ENCODE measurements around the gene ZNF93. TPM values are rescaled to one million over a fixed set of nuclear protein-coding genes. Genes with fewer than 3 reads are reported as not detected.

The ZNF93 gene
- total RNA-seq, 1 experiment from 2014 or later: 47.4 TPM

DNA sequence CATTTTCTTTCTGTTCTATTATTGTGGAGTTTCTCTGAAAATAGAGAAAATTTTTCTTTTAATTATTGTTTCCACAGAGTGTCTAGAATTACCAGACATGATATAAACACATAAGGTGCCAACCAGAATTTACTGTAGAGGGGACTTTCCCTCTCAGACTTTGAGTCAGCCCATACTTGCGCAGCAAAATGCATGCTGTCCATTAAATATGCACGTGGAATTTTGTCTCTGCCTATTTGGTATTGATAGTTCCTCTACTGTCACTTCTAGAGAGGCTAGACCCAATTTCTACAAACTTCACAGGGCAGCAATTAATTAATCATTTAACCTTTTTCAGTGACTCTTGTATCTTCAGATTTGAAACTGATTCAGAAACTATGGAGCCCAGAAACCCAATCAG lies 8.9 kb downstream of the ZNF93 start (continued):
- no peak for TF ChIP-seq ZNF671 (CRISPR knock-in tag; IDR thresholded peaks at IDR 0.05)
- TF ChIP-seq TP53 (CRISPR knock-in tag; IDR thresholded peaks at IDR 0.05): no peak
- no peak for TF ChIP-seq ZBTB21 (CRISPR knock-in tag; IDR thresholded peaks at IDR 0.05; ENCODE audit: borderline replicate concordance)
- TF ChIP-seq, protein P1, sequence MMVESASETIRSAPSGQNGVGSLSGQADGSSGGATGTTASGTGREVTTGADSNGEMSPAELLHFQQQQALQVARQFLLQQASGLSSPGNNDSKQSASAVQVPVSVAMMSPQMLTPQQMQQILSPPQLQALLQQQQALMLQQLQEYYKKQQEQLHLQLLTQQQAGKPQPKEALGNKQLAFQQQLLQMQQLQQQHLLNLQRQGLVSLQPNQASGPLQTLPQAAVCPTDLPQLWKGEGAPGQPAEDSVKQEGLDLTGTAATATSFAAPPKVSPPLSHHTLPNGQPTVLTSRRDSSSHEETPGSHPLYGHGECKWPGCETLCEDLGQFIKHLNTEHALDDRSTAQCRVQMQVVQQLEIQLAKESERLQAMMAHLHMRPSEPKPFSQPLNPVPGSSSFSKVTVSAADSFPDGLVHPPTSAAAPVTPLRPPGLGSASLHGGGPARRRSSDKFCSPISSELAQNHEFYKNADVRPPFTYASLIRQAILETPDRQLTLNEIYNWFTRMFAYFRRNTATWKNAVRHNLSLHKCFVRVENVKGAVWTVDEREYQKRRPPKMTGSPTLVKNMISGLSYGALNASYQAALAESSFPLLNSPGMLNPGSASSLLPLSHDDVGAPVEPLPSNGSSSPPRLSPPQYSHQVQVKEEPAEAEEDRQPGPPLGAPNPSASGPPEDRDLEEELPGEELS (CRISPR knock-in tag; IDR thresholded peaks at IDR 0.05): no peak
- TF ChIP-seq OVOL2 (CRISPR knock-in tag; IDR thresholded peaks at IDR 0.05; ENCODE audit: borderline replicate concordance): no peak

DNA sequence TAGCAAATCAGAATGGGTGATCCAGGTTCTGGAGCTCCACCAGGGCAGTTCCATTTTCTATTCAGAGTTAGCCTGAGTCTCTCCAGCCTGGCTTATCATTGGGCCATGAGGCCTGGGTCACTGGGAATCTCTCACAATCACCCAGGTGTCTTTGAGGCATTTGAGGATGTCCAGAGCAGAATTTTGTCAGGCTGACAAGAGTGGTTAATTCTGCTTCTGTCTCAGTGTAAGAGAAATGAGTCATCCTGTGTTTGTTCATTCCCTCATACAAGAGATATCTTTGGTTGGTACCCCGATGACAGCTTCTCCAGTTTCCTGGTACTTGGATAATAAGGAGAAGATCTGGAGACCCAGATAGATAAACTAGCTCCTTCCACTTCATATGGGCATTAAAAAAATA lies 10.4 kb downstream of the ZNF93 start:
- no peak for DNase-seq (ENCODE audit: low spot score)
- H3K4me1 Mint-ChIP-seq: peaks cover 34% of the 10 kb centered on the region
- no peaks in the 10 kb centered on the region for H3K27me3 Mint-ChIP-seq (ENCODE audit: low read depth)
- no peak for ATAC-seq
- H3K4me3 Mint-ChIP-seq: no peak overlapping the region
- H3K36me3 Mint-ChIP-seq: peaks cover 41% of the 10 kb centered on the region
- H3K9me3 Mint-ChIP-seq: no peaks in the 10 kb centered on the region
- peak overlapping the region; percentile 80; the same call in 1 of the 2 replicates for H3K27ac Mint-ChIP-seq
- ChIA-PET CTCF (no interaction called here), POLR2A (interaction anchor here (1.0 to 4.0 kb wide), 2 partner anchors 8 to 10 kb away, joined by 4 to 25 read pairs; partner anchors contain the start of gene ZNF93)
- TF ChIP-seq, protein P2, sequence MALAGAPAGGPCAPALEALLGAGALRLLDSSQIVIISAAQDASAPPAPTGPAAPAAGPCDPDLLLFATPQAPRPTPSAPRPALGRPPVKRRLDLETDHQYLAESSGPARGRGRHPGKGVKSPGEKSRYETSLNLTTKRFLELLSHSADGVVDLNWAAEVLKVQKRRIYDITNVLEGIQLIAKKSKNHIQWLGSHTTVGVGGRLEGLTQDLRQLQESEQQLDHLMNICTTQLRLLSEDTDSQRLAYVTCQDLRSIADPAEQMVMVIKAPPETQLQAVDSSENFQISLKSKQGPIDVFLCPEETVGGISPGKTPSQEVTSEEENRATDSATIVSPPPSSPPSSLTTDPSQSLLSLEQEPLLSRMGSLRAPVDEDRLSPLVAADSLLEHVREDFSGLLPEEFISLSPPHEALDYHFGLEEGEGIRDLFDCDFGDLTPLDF (CRISPR knock-in tag; IDR thresholded peaks at IDR 0.05): no peak
- no peak for TF ChIP-seq TEAD1 (CRISPR knock-in tag; IDR thresholded peaks at IDR 0.05)
- no peak for TF ChIP-seq NFATC4 (CRISPR knock-in tag; IDR thresholded peaks at IDR 0.05)

DNA sequence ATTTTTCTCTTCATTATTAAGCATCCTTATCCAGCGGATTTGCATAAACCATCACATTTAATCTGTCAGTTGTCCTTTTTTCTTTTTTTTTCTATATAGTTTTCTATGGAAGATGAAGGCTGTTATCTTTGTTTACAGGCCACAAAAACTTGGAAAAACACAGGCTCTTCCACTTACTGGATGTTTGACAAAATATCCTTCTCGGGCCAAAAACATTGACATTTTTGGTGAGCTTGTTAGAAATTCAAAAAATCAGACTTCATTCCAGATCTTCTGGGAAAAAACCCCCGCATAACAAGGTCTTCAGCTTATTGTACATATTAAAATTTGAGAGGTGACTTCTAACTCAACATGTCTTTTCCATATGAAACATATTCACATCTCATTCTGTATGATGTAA lies 13.8 kb downstream of the ZNF93 start:
- Mint-ChIP-seq H3K9me3 (peaks cover 5% of the 10 kb centered on the region), H3K27ac (no peak overlapping the region), H3K36me3 (peaks cover 62% of the 10 kb centered on the region), H3K4me1 (peaks cover 19% of the 10 kb centered on the region), H3K27me3 (ENCODE audit: low read depth) (no peaks in the 10 kb centered on the region), H3K4me3 (no peak overlapping the region)
- TF ChIP-seq, protein P3, sequence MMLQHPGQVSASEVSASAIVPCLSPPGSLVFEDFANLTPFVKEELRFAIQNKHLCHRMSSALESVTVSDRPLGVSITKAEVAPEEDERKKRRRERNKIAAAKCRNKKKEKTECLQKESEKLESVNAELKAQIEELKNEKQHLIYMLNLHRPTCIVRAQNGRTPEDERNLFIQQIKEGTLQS (CRISPR knock-in tag; conservative IDR thresholded peaks at IDR 0.05): no peak
- TF ChIP-seq NFYB (CRISPR knock-in tag; conservative IDR thresholded peaks at IDR 0.05; ENCODE audit: low read depth): no peak
- TF ChIP-seq, protein P4, sequence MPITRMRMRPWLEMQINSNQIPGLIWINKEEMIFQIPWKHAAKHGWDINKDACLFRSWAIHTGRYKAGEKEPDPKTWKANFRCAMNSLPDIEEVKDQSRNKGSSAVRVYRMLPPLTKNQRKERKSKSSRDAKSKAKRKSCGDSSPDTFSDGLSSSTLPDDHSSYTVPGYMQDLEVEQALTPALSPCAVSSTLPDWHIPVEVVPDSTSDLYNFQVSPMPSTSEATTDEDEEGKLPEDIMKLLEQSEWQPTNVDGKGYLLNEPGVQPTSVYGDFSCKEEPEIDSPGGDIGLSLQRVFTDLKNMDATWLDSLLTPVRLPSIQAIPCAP (CRISPR knock-in tag; IDR thresholded peaks at IDR 0.05): no peak
- TF ChIP-seq, protein P5, sequence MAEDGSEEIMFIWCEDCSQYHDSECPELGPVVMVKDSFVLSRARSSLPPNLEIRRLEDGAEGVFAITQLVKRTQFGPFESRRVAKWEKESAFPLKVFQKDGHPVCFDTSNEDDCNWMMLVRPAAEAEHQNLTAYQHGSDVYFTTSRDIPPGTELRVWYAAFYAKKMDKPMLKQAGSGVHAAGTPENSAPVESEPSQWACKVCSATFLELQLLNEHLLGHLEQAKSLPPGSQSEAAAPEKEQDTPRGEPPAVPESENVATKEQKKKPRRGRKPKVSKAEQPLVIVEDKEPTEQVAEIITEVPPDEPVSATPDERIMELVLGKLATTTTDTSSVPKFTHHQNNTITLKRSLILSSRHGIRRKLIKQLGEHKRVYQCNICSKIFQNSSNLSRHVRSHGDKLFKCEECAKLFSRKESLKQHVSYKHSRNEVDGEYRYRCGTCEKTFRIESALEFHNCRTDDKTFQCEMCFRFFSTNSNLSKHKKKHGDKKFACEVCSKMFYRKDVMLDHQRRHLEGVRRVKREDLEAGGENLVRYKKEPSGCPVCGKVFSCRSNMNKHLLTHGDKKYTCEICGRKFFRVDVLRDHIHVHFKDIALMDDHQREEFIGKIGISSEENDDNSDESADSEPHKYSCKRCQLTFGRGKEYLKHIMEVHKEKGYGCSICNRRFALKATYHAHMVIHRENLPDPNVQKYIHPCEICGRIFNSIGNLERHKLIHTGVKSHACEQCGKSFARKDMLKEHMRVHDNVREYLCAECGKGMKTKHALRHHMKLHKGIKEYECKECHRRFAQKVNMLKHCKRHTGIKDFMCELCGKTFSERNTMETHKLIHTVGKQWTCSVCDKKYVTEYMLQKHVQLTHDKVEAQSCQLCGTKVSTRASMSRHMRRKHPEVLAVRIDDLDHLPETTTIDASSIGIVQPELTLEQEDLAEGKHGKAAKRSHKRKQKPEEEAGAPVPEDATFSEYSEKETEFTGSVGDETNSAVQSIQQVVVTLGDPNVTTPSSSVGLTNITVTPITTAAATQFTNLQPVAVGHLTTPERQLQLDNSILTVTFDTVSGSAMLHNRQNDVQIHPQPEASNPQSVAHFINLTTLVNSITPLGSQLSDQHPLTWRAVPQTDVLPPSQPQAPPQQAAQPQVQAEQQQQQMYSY (CRISPR knock-in tag; IDR thresholded peaks at IDR 0.05): no peak
- no peak for TF ChIP-seq KAT7 (CRISPR knock-in tag; IDR thresholded peaks at IDR 0.05; ENCODE audit: borderline replicate concordance)
- TF ChIP-seq, protein P6, sequence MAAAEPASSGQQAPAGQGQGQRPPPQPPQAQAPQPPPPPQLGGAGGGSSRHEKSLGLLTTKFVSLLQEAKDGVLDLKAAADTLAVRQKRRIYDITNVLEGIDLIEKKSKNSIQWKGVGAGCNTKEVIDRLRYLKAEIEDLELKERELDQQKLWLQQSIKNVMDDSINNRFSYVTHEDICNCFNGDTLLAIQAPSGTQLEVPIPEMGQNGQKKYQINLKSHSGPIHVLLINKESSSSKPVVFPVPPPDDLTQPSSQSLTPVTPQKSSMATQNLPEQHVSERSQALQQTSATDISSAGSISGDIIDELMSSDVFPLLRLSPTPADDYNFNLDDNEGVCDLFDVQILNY (CRISPR knock-in tag; IDR thresholded peaks at IDR 0.05): no peak
- no peak for TF ChIP-seq NFE2L1 (CRISPR knock-in tag; IDR thresholded peaks at IDR 0.05)
- TF ChIP-seq TEAD1 (CRISPR knock-in tag; IDR thresholded peaks at IDR 0.05): no peak
- TF ChIP-seq FOXJ3 (CRISPR knock-in tag; IDR thresholded peaks at IDR 0.05; ENCODE audit: borderline replicate concordance): no peak
- ChIA-PET CTCF (no interaction called here), POLR2A (interaction anchor here (4.0 kb wide), 1 partner anchor 14 kb away, joined by 25 read pairs; the partner anchor contains the start of gene ZNF93)
- no peak for ATAC-seq
- DNase-seq (ENCODE audit: low spot score): no peak

Measured in WTC11 (cell line).